Thyroid gland (tissue), 4 donors: ENCODE data around the gene LMOD1. TPM values are rescaled to one million over a fixed set of nuclear protein-coding genes. Genes with fewer than 3 reads are reported as not detected.

Experiments used
- DNase-seq, 2 donors: peaks; one replicate each; pipeline ENCODE4 v3.0.0-alpha.2; 2019
- H3K27ac ChIP-seq, 3 donors: fragments of 200-600 bp; sonication (generic); 1 replicate in 2 of 3; 2 replicates in 1 of 3; pipeline ENCODE4 v1.5.1; 2016 to 2019; ENCODE audit warnings: mild to moderate bottlenecking in 1 of 3, moderate library complexity in 1 of 3
- H3K27me3 ChIP-seq: fragments of 200-600 bp; sonication (generic); one replicate; pipeline ENCODE4 v1.5.1; 2019
- H3K36me3 ChIP-seq, 2 donors: fragments of 200-600 bp; sonication (generic); one replicate each; pipeline ENCODE4 v1.5.1; 2016 to 2019
- H3K4me1 ChIP-seq, 2 donors: fragments of 200-600 bp; sonication (generic); one replicate each; pipeline ENCODE4 v1.5.1; 2017 to 2019
- H3K4me3 ChIP-seq, 3 donors: fragments of 200-600 bp; sonication (generic); replicated peaks in 1 of 3; 1 replicate in 2 of 3; 2 replicates in 1 of 3; pipeline ENCODE4 v1.5.1; 2016; ENCODE audit warnings: mild to moderate bottlenecking in 1 of 3
- H3K9me3 ChIP-seq: fragments of 200-600 bp; sonication (generic); one replicate; pipeline ENCODE4 v1.5.1; 2017
- POLR2A ChIP-seq, 2 donors: fragments of 450-650 bp; IDR thresholded peaks; one replicate each; pipeline ENCODE4 v1.6.1; 2017; ENCODE audit warnings: antibody characterized with exemption in 2 of 2, mild to moderate bottlenecking in 2 of 2, moderate library complexity in 1 of 2
- WGBS, 2 donors: methylation state at CpG; one replicate each; pipeline ENCODE4 v1.1.5; 2017; 5-methylcytosine and 5-hydroxymethylcytosine counted together
- intact Hi-C: fragments of 100-400 bp; cut with DNase I; formaldehyde crosslinking; loops from one replicate; pipeline ENCODE4 v1.15.1; 2023
- total RNA-seq, 4 donors: library from RNA; depleted of rRNA; stranded (reverse); fragments of >200 nt; gene quantifications; one replicate each; pipeline ENCODE4 v1.2.3, GENCODE V29; 2016
- TF ChIP-seq, protein P1 (sequence below), 6 experiments: fragments of 200-600 bp in 3 of 6; fragments of 450-650 bp in 3 of 6; sonication (generic) in 3 of 6; IDR thresholded peaks; one replicate each; pipeline ENCODE4 v1.5.1; 2016 to 2019; ENCODE audit warnings: antibody characterized with exemption in 6 of 6, mild to moderate bottlenecking in 2 of 6, inconsistent platforms in 1 of 6, moderate library complexity in 1 of 6

The LMOD1 gene
- total RNA-seq, 4 donors from 2014 or later: 30.6 to 50.0 (median 35.9) TPM

DNA sequence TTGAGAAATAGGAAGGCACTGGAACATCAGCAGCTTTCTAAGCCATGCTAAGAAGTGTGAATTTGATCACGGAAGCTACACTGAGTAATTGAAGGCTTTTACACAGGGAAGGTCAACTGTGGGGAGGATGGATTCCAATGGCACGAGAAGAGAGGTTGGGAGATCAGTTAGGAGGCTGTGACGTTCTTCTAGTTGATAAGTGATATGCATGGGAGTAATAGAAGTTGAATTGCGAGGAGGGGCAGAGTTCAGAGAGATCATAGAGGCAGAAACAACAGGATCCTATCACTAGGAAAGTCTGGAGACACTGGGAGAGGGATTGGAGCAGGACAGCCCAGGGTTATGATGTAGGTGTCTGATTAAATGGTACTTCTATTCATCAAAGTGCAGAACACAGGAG lies 16.2 kb downstream of the LMOD1 start:
- DNase-seq: no peak
- 85 to 86% methylated on average over 4 of the region's 4 CpGs for WGBS, 2 donors
- no peak overlapping the region for H3K27ac ChIP-seq
- no peaks in the 10 kb centered on the region for H3K27me3 ChIP-seq
- no peak overlapping the region for H3K4me3 ChIP-seq
- intact Hi-C loops: no loop called here
- no peaks in the 10 kb centered on the region for H3K9me3 ChIP-seq
- H3K4me1 ChIP-seq: peaks cover 5 to 7% of the 10 kb centered on the region in 2 donors
- no peaks in the 10 kb centered on the region for H3K36me3 ChIP-seq
- no peak for TF ChIP-seq POLR2A (IDR thresholded peaks at IDR 0.05)
- TF ChIP-seq, protein P1, sequence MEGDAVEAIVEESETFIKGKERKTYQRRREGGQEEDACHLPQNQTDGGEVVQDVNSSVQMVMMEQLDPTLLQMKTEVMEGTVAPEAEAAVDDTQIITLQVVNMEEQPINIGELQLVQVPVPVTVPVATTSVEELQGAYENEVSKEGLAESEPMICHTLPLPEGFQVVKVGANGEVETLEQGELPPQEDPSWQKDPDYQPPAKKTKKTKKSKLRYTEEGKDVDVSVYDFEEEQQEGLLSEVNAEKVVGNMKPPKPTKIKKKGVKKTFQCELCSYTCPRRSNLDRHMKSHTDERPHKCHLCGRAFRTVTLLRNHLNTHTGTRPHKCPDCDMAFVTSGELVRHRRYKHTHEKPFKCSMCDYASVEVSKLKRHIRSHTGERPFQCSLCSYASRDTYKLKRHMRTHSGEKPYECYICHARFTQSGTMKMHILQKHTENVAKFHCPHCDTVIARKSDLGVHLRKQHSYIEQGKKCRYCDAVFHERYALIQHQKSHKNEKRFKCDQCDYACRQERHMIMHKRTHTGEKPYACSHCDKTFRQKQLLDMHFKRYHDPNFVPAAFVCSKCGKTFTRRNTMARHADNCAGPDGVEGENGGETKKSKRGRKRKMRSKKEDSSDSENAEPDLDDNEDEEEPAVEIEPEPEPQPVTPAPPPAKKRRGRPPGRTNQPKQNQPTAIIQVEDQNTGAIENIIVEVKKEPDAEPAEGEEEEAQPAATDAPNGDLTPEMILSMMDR (IDR thresholded peaks at IDR 0.05): no peak

- intact Hi-C loops: no loop called here
- no peak for DNase-seq
- TF ChIP-seq, protein P1 (IDR thresholded peaks at IDR 0.05): no peak
- no peak for TF ChIP-seq POLR2A (IDR thresholded peaks at IDR 0.05)
- Histone ChIP-seq H3K27me3 (no peaks in the 10 kb centered on the region), H3K4me3 (no peak overlapping the region), H3K27ac (no peak overlapping the region), H3K9me3 (no peaks in the 10 kb centered on the region), H3K4me1 (no peaks in the 10 kb centered on the region), H3K36me3 (no peaks in the 10 kb centered on the region)
- WGBS, 2 donors: 87 to 89% methylated on average over 3 of the region's 3 CpGs
These were observed 18.1 kb downstream of the LMOD1 start for GRCh38 chr1:201928266-201928665.

DNA sequence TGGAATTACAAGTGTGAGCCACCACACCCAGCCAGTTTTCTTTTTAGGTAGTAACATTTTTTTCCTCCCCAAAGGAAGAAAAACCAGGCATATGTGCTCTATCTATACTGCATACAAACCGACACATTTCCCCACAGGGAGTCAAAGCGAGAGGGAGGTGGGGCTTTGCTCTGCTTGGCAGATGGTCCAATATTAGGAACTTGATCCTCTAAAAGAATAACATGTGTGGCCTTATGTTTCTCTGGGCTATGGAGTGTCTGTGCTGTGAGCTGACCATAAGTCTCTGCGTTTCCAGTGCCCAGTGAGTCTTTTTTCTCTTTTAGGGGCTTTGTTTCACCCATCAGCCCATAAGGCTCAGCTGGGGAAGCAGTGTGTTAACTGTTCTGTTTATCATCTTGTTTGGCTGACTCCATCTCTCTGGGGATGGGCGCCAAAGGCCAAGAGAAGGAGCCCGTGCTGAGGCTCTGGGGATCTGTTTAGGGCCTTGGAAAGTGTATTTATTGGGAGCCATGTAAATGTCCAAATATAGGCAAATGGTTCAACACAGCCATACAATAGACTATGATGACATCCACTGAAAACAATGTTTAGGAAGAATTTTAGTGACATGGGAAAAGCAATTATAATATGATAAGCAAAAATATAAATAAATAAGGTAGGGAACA lies 20.2 kb downstream of the LMOD1 start:
- WGBS, 2 donors: 82 to 83% methylated on average over 5 of the region's 5 CpGs
- TF ChIP-seq, protein P1 (IDR thresholded peaks at IDR 0.05): no peak
- no peak for TF ChIP-seq POLR2A (IDR thresholded peaks at IDR 0.05)
- no peak overlapping the region for H3K4me3 ChIP-seq
- no peaks in the 10 kb centered on the region for H3K4me1 ChIP-seq
- H3K27me3 ChIP-seq: no peaks in the 10 kb centered on the region
- no peaks in the 10 kb centered on the region for H3K9me3 ChIP-seq
- H3K36me3 ChIP-seq: no peaks in the 10 kb centered on the region
- peak overlapping the region in 2 of 3 donors; percentile 14 to 22 for H3K27ac ChIP-seq
- no peak for DNase-seq
- intact Hi-C loops: no loop called here

DNA sequence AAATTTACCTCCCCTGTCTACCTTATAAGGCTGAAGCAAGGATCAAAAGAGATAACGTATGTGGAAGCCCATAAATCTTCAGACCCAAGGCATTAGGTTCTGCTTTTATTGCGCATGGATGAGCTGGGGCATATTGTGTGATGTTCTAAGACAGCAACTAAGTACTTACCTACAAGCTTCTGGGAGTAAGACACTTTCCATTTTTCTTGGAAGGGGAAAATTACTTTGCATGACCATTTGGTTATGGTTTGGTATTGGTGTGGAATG lies 21.1 kb downstream of the LMOD1 start:
- 92 to 98% methylated on average over 2 of the region's 2 CpGs for WGBS, 2 donors
- TF ChIP-seq POLR2A (IDR thresholded peaks at IDR 0.05): no peak
- TF ChIP-seq, protein P1 (IDR thresholded peaks at IDR 0.05): no peak
- Histone ChIP-seq H3K9me3 (no peaks in the 10 kb centered on the region), H3K36me3 (no peaks in the 10 kb centered on the region), H3K4me3 (no peak overlapping the region), H3K4me1 (peaks cover 0 to 4% of the 10 kb centered on the region in 2 donors), H3K27ac (no peak overlapping the region), H3K27me3 (no peaks in the 10 kb centered on the region)
- DNase-seq: no peak
- intact Hi-C loops: no loop called here

DNA sequence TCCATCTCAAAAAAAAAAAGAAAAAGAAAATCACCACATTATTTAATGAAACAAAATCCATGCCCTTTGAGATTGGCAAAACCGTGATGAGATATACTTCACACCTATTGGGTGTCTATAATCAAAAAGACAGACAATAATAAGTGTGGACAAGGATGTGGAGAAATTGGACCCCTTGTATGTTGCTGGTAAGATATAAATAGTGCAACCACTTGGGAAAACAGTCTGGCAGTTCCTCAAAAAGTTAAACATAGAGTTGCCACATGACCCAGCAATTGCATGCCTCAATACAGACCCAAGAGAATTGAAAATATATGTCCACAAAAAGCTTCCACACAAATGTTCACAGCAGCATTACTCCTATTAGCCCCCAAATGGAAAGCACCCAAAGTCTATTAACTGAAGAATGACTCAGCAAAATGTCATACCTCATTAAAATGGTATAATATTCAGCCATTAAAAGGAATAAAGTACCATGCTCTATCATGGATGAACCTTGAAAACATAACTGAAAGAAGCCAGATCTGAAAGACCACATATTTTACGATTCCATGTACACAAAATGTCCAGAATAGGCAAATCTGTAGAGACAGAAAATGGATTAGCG lies 24.3 kb downstream of the LMOD1 start:
- H3K9me3 ChIP-seq: no peaks in the 10 kb centered on the region
- intact Hi-C loops: no loop called here
- TF ChIP-seq, protein P1 (IDR thresholded peaks at IDR 0.05): no peak
- no peak for TF ChIP-seq POLR2A (IDR thresholded peaks at IDR 0.05)
- no peaks in the 10 kb centered on the region for H3K36me3 ChIP-seq
- H3K27ac ChIP-seq: no peak overlapping the region
- DNase-seq: no peak
- no peaks in the 10 kb centered on the region for H3K27me3 ChIP-seq
- 92 to 95% methylated on average over 3 of the region's 3 CpGs for WGBS, 2 donors
- H3K4me3 ChIP-seq: no peak overlapping the region
- H3K4me1 ChIP-seq: peaks cover 17 to 18% of the 10 kb centered on the region in 2 donors
